Stimulated activated CD4-positive, alpha-beta T cell treated with anti-CD3 and anti-CD28 coated beads, Interleukin-12 subunit alpha, Interleukin-12 subunit beta, amount 100 ng/mL, for 24 hours (primary cell): ENCODE measurements around the gene FAM50A.

Experiments
- DNase-seq, 2 experiments: peaks; one replicate each; pipeline ENCODE4 v3.0.0-alpha.2; 2020; ENCODE audit warnings: low read depth in 2 of 2

FAM50A gene

GRCh38 chrX:154463611-154464220, 19.8 kb downstream of the FAM50A start:
- no peak for DNase-seq

- DNase-seq = no peak
These were observed 20.9 kb downstream of the FAM50A start for GRCh38 chrX:154464806-154465365.

GRCh38 chrX:154465601-154466000, 21.7 kb downstream of the FAM50A start:
- DNase-seq = no peak

GRCh38 chrX:154466036-154466435, 22.1 kb downstream of the FAM50A start:
- DNase-seq = no peak

- no peak for DNase-seq
These were observed 23.0 kb downstream of the FAM50A start for GRCh38 chrX:154466907-154467306.

GRCh38 chrX:154467556-154467955, 23.6 kb downstream of the FAM50A start:
- no peak for DNase-seq

GRCh38 chrX:154468217-154468616, 24.3 kb downstream of the FAM50A start:
- DNase-seq = no peak

GRCh38 chrX:154469114-154469513, 25.2 kb downstream of the FAM50A start:
- no peak for DNase-seq

- DNase-seq = no peak
These were observed 25.9 kb downstream of the FAM50A start for GRCh38 chrX:154469880-154470279.

- no peak for DNase-seq
These were observed 26.5 kb downstream of the FAM50A start for GRCh38 chrX:154470434-154470833.

- no peak for DNase-seq
These were observed 27.1 kb downstream of the FAM50A start for GRCh38 chrX:154470914-154471568.

GRCh38 chrX:154471839-154472684, 28.1 kb downstream of the FAM50A start:
- no peak for DNase-seq

GRCh38 chrX:154472685-154473632, 29.0 kb downstream of the FAM50A start:
- DNase-seq = no peak

GRCh38 chrX:154473683-154474082, 29.7 kb downstream of the FAM50A start:
- no peak for DNase-seq

GRCh38 chrX:154476821-154477220, 32.9 kb downstream of the FAM50A start:
- no peak for DNase-seq

- DNase-seq = no peak
These were observed 34.0 kb downstream of the FAM50A start for GRCh38 chrX:154477891-154478477.

GRCh38 chrX:154478728-154479622, 35.0 kb downstream of the FAM50A start, which contains the start of gene LAGE3:
TSS of gene LAGE3 (minus strand) at chrX:154479281. CDS start at chrX:154478915, 366 bp downstream.
- DNase-seq = peak; percentile 83 to 91

GRCh38 chrX:154481195-154481594, 37.3 kb downstream of the FAM50A start:
- DNase-seq = no peak

GRCh38 chrX:154481911-154482601, 38.1 kb downstream of the FAM50A start:
- no peak for DNase-seq
